ENCODE results near the gene OR5AU1.

The OR5AU1 gene

DNA sequence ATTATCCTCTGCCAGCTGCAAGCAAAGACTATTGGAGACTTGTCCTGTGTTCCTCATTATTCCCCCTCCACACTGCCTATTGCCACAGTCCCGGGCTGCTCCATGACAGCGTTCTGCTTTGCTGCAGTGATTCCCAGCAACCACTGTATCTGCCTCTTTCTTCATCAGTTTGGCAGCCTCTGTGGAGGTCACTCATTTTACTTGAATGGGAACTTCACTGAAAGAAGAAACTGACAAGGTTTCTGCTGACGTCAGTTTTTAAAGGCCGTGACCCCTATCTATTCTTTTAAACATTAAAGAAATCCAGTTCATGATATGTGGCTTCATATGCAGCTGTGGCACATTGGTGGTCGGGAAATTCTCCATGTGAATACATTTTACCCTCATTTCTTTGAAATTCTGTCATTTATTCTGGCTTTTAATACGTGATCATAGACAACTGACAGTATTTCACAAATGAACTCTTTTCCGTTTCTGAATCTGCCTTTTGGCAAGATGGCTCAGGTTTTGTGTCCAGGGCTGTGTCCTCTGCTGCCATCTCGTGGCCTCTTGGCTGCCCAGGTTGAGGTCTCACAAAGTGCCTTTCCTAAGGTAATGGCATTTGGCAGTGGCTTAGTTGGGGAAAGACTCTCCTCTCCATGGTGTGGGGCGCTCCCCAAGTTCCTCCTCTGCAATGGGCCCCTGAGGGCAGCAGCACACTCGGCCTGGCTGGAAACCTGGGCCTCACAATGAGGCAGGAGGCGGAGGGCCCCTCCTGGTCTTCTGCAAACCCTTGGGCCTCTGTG, 49.2 kb downstream of the OR5AU1 start:
- DNase-seq (ENCODE audit: low read depth), result peak; percentile 34

DNA sequence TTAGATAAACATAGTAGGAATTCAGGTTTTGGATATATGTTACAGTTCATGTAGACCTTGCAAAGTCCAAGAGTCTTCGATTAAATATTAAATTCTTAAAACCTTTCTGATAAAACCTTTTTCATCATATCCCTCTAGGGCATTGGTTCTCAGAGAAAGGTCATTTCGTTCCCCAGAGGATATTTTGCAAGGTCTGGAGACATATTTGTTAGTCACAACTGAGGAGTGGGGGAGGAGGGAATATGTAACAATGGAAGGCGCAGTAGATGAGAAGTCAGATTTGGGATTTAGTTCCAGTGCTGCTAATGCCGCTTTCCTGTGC, 49.7 kb downstream of the OR5AU1 start:
- DNase-seq (ENCODE audit: low read depth), result no peak

DNA sequence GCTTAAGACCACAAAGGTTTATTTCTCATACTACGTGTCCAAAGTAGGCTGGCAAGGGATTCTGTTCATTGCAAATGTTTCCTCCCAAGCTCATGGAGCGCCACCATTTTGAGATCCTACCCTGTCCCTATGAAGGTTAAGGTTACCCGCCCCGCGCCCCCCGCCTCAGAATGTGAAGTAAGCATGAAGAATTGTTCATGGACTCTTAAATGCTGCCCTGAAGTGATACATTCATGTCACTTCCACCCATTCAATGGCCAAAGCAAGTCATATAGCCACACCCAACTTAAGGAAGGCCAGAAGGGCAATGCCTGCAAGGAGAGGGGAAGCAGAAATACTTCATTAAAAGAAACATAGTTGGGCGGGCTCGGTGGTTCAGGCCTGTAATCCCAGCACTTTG, 50.8 kb downstream of the OR5AU1 start:
- DNase-seq (ENCODE audit: low read depth), result no peak
